GM19467 (cell line): ENCODE data around the gene PRM3.
"Not testable (repeated sequence)": the region's sequence is repeated elsewhere in the genome, so short reads cannot be mapped to it uniquely, and the experiment has no call there.

Source experiments
- ATAC-seq: cut with Tn5 transposase; IDR thresholded peaks from one replicate; pipeline ENCODE4 v1.9.1; 2021; ENCODE audit warnings: mild to moderate bottlenecking, moderate library complexity; ENCODE audit not compliant: unreplicated experiment

Gene PRM3

GRCh38 chr16:11306381-11306780, 33.0 kb upstream of the PRM3 start:
- ATAC-seq = no peak

- ATAC-seq = no peak
These were observed 30.1 kb upstream of the PRM3 start for GRCh38 chr16:11303405-11304138.

DNA sequence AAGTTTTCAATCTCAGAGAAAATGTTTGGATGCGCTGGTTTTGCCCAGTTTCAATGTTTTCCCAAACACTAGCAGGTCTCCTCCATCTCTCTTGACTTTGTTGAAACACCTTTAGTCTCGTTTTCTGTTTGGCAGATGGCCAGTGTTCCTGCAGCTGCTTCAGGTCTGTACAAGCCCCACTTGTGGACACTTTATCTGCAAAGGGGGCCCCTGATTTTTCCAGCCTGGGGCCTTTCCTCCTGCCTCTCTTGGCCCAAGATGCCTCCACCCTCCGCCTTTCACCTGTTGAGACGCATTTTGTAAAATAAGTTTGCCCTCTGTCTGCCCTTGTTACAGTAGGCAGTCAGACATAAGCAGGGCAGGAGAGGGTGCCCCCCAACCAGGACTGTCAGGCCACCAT, 29.5 kb upstream of the PRM3 start:
- ATAC-seq = no peak

DNA sequence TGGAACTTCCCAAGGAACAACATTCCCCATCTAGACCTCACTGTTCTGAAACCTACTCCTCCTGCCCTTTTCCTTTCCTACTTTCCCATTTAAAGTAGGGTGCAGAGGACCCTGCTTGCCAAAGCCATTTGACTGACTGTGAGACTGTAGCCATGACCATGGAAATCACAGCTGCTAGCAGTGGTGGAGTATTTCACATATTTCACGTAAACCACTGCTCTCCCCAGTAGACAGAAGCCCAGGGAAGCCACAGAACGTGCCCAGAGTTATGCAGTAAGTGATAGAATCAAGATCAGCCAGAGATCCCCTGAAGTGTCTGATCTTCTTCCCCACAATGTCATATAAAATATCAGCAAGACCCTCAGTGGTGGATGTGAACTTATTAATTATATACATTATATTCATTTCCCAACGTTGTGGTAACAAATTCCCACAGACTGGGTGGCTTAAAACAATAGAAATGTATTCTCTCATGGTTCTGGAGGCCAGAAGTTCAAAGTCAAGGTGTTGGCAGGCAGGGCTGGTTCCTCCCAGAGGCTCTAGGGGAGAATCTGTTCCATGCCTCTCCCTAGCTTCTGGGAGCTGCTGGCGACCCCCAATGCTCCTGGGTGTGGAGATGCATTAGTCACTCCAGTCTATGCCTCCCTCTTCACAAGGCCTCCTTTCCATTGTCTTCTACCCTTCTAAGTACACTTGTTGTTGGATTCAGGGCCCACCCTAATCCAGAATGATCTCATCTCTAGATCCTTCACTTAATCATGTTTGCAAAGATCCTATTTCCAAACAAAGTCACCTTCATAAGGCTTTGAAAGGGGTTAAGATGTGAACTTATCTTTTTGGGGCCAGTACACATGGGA, 28.4 kb upstream of the PRM3 start:
- ATAC-seq = no peak

- no peak for ATAC-seq
These were observed 27.1 kb upstream of the PRM3 start for GRCh38 chr16:11300560-11300892.

- no peak for ATAC-seq
These were observed 26.6 kb upstream of the PRM3 start for GRCh38 chr16:11299865-11300559.

DNA sequence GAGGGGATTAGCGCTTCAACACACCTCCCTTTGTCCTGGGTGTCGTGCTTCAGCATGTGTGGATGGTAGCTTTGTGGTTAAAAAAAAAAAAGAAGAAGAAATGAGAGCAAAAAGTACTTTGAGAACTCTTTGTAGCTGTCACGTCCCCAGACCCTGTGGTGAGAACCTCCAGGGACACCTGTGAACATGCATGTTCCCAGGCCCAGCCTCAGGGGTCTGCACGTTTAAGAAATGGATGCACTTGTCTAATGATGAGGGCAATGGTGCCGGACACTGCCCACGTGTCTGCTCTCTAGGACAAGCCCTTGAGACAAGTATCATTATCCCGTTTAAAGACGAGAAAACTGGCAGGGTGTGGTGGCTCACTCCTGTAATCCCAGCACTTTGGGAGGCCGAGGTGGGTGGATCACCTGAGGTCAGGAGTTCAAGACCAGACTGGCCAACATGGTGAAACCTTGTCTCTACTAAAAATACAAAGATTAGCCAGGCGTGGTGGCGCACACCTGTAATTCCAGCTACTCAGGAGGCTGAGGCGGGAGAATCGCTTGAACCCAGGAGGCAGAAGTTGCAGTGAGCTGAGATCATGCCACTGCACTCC, 25.6 kb upstream of the PRM3 start:
- ATAC-seq = not testable (repeated sequence)

- ATAC-seq = no peak
These were observed 24.9 kb upstream of the PRM3 start for GRCh38 chr16:11298143-11298900.

- peak; percentile 81 for ATAC-seq
These were observed 24.2 kb upstream of the PRM3 start for GRCh38 chr16:11297492-11298142.

- peak; percentile 20 for ATAC-seq
These were observed 23.5 kb upstream of the PRM3 start for GRCh38 chr16:11296706-11297491.

DNA sequence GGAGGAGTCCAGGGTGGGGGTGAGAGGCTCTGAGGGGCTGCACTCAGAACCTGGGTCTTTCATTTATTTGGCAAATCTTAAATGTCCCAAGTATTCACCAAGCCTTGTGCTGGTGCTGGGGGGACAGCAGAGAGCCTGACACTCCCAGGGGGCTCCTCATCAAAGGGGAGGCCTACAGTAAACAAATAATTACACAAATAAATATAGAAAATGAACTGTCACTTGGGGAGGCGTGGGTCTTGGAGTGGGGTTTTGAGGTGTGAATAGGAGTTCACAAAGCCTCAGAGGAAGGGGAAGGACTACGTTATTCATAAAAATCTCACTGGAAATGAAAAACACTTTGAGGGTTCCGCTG, 22.9 kb upstream of the PRM3 start:
- ATAC-seq = no peak

GRCh38 chr16:11295672-11296071, 22.2 kb upstream of the PRM3 start:
- ATAC-seq = no peak

- no peak for ATAC-seq
These were observed 18.8 kb upstream of the PRM3 start for GRCh38 chr16:11292076-11292748.

DNA sequence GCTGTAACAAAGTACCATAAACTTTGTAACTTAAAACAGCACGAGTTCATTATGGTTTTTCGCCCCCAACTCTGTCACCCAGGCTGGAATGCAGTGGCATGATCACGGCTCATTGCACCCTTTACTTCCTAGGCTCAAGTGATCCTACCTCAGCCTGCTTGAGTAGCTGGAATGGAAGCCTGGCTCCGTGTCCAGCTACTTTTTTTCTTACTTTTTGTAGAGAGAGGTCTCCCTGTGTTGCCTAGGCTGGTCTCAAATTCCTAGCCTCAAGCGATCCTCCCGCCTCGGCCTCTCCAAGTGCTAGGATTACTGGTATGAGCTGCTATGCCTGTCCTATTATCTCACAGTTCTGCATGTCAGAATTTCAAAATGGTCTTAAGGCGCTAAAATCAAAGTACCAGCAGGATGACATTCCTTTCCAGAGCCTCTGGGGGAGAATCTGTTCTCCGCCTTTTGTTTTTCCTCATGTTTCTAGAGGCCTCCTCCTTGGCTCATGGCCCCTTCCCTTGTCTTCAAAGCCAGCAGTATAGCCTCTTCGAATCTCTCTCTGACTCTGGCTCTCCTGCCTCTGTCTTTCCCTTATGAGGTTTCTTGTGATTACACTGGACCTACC, 17.8 kb upstream of the PRM3 start:
- no peak for ATAC-seq

DNA sequence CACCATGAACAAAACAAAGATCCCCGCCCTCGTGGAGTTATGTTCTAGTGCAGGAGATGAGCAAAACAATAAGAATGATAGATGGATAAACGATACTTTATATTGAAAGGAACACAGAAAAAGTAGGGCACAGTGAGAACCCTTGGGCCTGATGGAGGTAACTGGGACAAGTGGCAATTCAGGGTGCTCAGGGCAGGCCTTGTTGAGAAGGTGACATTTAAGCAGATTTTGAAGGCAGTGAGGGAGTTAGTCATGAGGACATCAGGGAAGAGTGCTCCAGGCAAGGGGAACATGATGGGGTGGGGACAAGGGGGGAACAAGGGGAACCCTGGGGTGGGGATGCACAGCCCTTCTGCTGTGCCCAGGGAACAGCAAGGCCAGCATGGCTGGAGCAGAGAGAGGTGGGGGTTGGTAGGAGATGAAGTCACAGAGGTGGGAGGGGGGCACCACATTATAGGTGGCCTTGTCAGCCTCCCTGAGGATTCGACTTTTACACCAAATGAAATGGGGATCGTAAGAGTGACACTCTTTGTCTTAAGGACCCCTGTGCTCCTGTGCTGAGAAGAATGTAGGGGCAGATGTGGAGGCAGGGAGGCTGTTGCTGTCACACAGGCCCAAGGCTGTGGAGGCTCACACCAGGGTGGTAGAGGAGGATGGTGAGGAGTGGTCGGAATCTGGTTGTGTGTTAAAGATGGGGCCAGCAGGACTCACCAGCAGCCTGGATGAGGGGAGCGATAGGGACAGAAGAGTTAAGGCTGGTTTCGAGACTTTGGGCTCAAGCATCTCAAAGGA, 16.9 kb upstream of the PRM3 start:
- no peak for ATAC-seq

DNA sequence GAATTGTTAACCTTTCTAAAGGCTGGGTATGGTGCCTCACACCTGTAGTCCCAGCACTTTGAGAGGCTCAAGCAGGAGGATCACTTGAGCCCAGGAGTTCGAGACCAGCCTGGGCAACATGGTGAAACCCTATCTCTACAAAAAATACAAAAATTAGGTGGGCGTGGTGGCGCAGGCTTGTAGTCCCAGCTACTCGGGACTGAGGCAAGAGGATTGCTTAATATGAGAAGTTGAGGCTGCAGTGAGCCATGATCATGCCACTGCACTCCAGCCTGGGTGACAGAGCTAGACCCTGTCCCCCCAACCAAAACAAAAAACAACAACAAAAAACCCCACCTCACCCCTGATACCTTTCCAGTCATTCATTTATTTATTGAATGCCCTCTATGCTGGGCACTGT, 16.3 kb upstream of the PRM3 start:
- not testable (repeated sequence) for ATAC-seq

DNA sequence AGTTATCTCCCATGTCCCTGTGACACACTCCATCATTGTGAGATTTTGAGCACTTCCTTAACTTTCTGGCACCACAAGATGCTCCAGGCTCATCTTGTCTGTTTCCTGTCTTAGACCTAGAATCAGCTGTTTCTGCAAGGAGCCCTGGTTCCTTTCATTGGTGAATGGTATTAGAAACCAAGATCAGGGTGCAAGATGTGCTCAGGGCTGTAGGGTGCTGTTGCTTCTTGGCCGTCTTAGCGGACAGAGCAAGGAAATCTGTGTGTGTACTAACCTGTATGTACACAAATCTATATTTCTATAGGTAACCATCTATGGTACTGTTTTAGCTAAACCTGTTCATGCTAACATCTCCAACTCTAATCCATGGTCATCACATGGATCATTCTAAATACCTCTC, 15.8 kb upstream of the PRM3 start:
- no peak for ATAC-seq

DNA sequence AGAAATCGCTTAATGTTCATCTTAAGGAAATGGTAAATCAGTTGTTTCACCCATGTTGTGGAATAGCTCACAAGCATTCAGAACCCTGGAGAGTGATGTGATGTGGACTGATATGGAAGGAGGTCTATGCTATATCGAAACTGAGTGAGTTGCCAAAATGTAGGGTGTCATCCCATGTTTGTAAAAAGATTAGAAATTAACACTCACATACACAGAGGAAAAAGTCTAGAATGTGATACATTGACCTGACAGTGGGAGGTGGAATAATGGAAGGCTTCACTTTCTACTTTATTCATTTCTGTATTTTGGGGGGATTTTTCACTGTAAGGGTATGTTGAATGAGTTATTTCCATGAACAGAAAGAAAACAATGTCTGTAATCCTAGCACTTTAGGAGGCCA, 12.4 kb upstream of the PRM3 start:
- ATAC-seq = no peak
